Measurements from ENCODE around the gene PVRIG. TPM values are rescaled to one million over a fixed set of nuclear protein-coding genes. Genes with fewer than 3 reads are reported as not detected.
"Not testable (repeated sequence)": the region's sequence is repeated elsewhere in the genome, so short reads cannot be mapped to it uniquely, and the experiment has no call there.

The PVRIG gene
- total and polyA plus RNA-seq, 4 donors, result 0.23 to 2.1 (median 0.25) TPM; not detected in 1

GRCh38 chr7:100220586-100221230 lies 959 bp downstream of the PVRIG start:
- DNase-seq (no peak), ATAC-seq (ENCODE audit: low FRiP score) (no peak)
- Histone ChIP-seq H3K36me3 (ENCODE audit: control insufficient read depth in 1 of 2, insufficient read depth in 2 of 2, low read length in 1 of 2) (no peaks in the 10 kb centered on the region), H3K9me3 (ENCODE audit: control insufficient read depth, low read length) (no peaks in the 10 kb centered on the region), H3K27ac (ENCODE audit: low read depth in 1 of 2, low read length in 2 of 2) (no peak overlapping the region), H3K4me1 (ENCODE audit: control insufficient read depth in 1 of 2, insufficient read depth in 2 of 2, low read length in 2 of 2) (no peaks in the 10 kb centered on the region), H3K4me3 (ENCODE audit: low read length in 2 of 2) (no peak overlapping the region), H3K27me3 (ENCODE audit: control insufficient read depth in 1 of 2, insufficient read depth in 2 of 2, low read length in 1 of 2) (no peaks in the 10 kb centered on the region)
- intact Hi-C loops (cut with DNase I), result no loop called here
- 84 to 88% methylated on average over 22 of the region's 22 CpGs for WGBS, 2 donors

- H3K4me3 ChIP-seq (ENCODE audit: low read length in 2 of 2), result no peak overlapping the region
- ATAC-seq (ENCODE audit: low FRiP score), result no peak
- no peak overlapping the region for H3K27ac ChIP-seq (ENCODE audit: low read depth in 1 of 2, low read length in 2 of 2)
Observed at GRCh38 chr7:100221231-100221718, 1.5 kb downstream of the PVRIG start.

GRCh38 chr7:100221767-100222444 lies 2.2 kb downstream of the PVRIG start:
- WGBS, 2 donors, result 86% methylated on average over 14 of the region's 14 CpGs
- H3K27ac ChIP-seq (ENCODE audit: low read depth in 1 of 2, low read length in 2 of 2), result no peak overlapping the region
- H3K27me3 ChIP-seq (ENCODE audit: control insufficient read depth in 1 of 2, insufficient read depth in 2 of 2, low read length in 1 of 2), result no peaks in the 10 kb centered on the region
- no peaks in the 10 kb centered on the region for H3K9me3 ChIP-seq (ENCODE audit: control insufficient read depth, low read length)
- H3K36me3 ChIP-seq (ENCODE audit: control insufficient read depth in 1 of 2, insufficient read depth in 2 of 2, low read length in 1 of 2), result no peaks in the 10 kb centered on the region
- ATAC-seq (ENCODE audit: low FRiP score) (no peak), DNase-seq (no peak)
- no peak overlapping the region for H3K4me3 ChIP-seq (ENCODE audit: low read length in 2 of 2)
- intact Hi-C loops (cut with DNase I), result no loop called here
- H3K4me1 ChIP-seq (ENCODE audit: control insufficient read depth in 1 of 2, insufficient read depth in 2 of 2, low read length in 2 of 2), result no peaks in the 10 kb centered on the region

More at GRCh38 chr7:100221231-100221718, 1.5 kb downstream of the PVRIG start:
- Histone ChIP-seq H3K36me3 (ENCODE audit: control insufficient read depth in 1 of 2, insufficient read depth in 2 of 2, low read length in 1 of 2) (no peaks in the 10 kb centered on the region), H3K4me1 (ENCODE audit: control insufficient read depth in 1 of 2, insufficient read depth in 2 of 2, low read length in 2 of 2) (no peaks in the 10 kb centered on the region), H3K9me3 (ENCODE audit: control insufficient read depth, low read length) (no peaks in the 10 kb centered on the region), H3K27me3 (ENCODE audit: control insufficient read depth in 1 of 2, insufficient read depth in 2 of 2, low read length in 1 of 2) (no peaks in the 10 kb centered on the region)
- peak in 1 of 2 donors; percentile 60 for DNase-seq
- WGBS, 2 donors, result 85 to 88% methylated on average over 5 of the region's 5 CpGs
- intact Hi-C loops (cut with DNase I), result no loop called here

- H3K9me3 ChIP-seq (ENCODE audit: control insufficient read depth, low read length), result no peaks in the 10 kb centered on the region
- intact Hi-C loops (cut with DNase I), result no loop called here
- no peak overlapping the region for H3K27ac ChIP-seq (ENCODE audit: low read depth in 1 of 2, low read length in 2 of 2)
- no peak overlapping the region for H3K4me3 ChIP-seq (ENCODE audit: low read length in 2 of 2)
- ATAC-seq (ENCODE audit: low FRiP score) (no peak), DNase-seq (no peak)
- H3K27me3 ChIP-seq (ENCODE audit: control insufficient read depth in 1 of 2, insufficient read depth in 2 of 2, low read length in 1 of 2), result no peaks in the 10 kb centered on the region
- no peaks in the 10 kb centered on the region for H3K36me3 ChIP-seq (ENCODE audit: control insufficient read depth in 1 of 2, insufficient read depth in 2 of 2, low read length in 1 of 2)
- WGBS, 2 donors, result 94% methylated on average over 12 to 13 of the region's 13 CpGs
- no peaks in the 10 kb centered on the region for H3K4me1 ChIP-seq (ENCODE audit: control insufficient read depth in 1 of 2, insufficient read depth in 2 of 2, low read length in 2 of 2)
Observed at GRCh38 chr7:100222445-100223132, 2.8 kb downstream of the PVRIG start.

- ATAC-seq (ENCODE audit: low FRiP score); H3K4me3 ChIP-seq (ENCODE audit: low read length in 2 of 2); intact Hi-C loops (cut with DNase I); H3K36me3 ChIP-seq (ENCODE audit: control insufficient read depth in 1 of 2, insufficient read depth in 2 of 2, low read length in 1 of 2); DNase-seq; H3K27ac ChIP-seq (ENCODE audit: low read depth in 1 of 2, low read length in 2 of 2); H3K4me1 ChIP-seq (ENCODE audit: control insufficient read depth in 1 of 2, insufficient read depth in 2 of 2, low read length in 2 of 2); H3K9me3 ChIP-seq (ENCODE audit: control insufficient read depth, low read length); H3K27me3 ChIP-seq (ENCODE audit: control insufficient read depth in 1 of 2, insufficient read depth in 2 of 2, low read length in 1 of 2): not testable (repeated sequence)
- WGBS, 2 donors, result 94% methylated on average over 13 to 17 of the region's 17 CpGs
Observed at GRCh38 chr7:100223376-100223927, 3.7 kb downstream of the PVRIG start.

- H3K4me1 ChIP-seq (ENCODE audit: control insufficient read depth in 1 of 2, insufficient read depth in 2 of 2, low read length in 2 of 2); H3K27ac ChIP-seq (ENCODE audit: low read depth in 1 of 2, low read length in 2 of 2); H3K27me3 ChIP-seq (ENCODE audit: control insufficient read depth in 1 of 2, insufficient read depth in 2 of 2, low read length in 1 of 2); H3K4me3 ChIP-seq (ENCODE audit: low read length in 2 of 2); H3K9me3 ChIP-seq (ENCODE audit: control insufficient read depth, low read length); ATAC-seq (ENCODE audit: low FRiP score); intact Hi-C loops (cut with DNase I); H3K36me3 ChIP-seq (ENCODE audit: control insufficient read depth in 1 of 2, insufficient read depth in 2 of 2, low read length in 1 of 2); DNase-seq: not testable (repeated sequence)
- 89 to 92% methylated on average over 6 of the region's 6 CpGs for WGBS, 2 donors
Observed at GRCh38 chr7:100224891-100225290, 5.1 kb downstream of the PVRIG start.

- H3K4me3 ChIP-seq (ENCODE audit: low read length in 2 of 2); H3K27ac ChIP-seq (ENCODE audit: low read depth in 1 of 2, low read length in 2 of 2); H3K9me3 ChIP-seq (ENCODE audit: control insufficient read depth, low read length); H3K36me3 ChIP-seq (ENCODE audit: control insufficient read depth in 1 of 2, insufficient read depth in 2 of 2, low read length in 1 of 2); H3K27me3 ChIP-seq (ENCODE audit: control insufficient read depth in 1 of 2, insufficient read depth in 2 of 2, low read length in 1 of 2); DNase-seq; H3K4me1 ChIP-seq (ENCODE audit: control insufficient read depth in 1 of 2, insufficient read depth in 2 of 2, low read length in 2 of 2); ATAC-seq (ENCODE audit: low FRiP score); intact Hi-C loops (cut with DNase I): not testable (repeated sequence)
- WGBS, 2 donors, result 80 to 83% methylated on average over 8 of the region's 8 CpGs
Observed at GRCh38 chr7:100234660-100235317, 15.0 kb downstream of the PVRIG start.

- 97% methylated on average over 7 of the region's 7 CpGs for WGBS, 2 donors
- ATAC-seq (ENCODE audit: low FRiP score); DNase-seq; H3K27me3 ChIP-seq (ENCODE audit: control insufficient read depth in 1 of 2, insufficient read depth in 2 of 2, low read length in 1 of 2); H3K27ac ChIP-seq (ENCODE audit: low read depth in 1 of 2, low read length in 2 of 2); H3K36me3 ChIP-seq (ENCODE audit: control insufficient read depth in 1 of 2, insufficient read depth in 2 of 2, low read length in 1 of 2); H3K9me3 ChIP-seq (ENCODE audit: control insufficient read depth, low read length); H3K4me1 ChIP-seq (ENCODE audit: control insufficient read depth in 1 of 2, insufficient read depth in 2 of 2, low read length in 2 of 2); H3K4me3 ChIP-seq (ENCODE audit: low read length in 2 of 2); intact Hi-C loops (cut with DNase I): not testable (repeated sequence)
Observed at GRCh38 chr7:100239975-100240374, 20.2 kb downstream of the PVRIG start.
